ENCODE data around the gene PDGFA.

PDGFA gene

GRCh38 chr7:513521-514166, 6.0 kb downstream of the PDGFA start:
- H3K36me3 ChIP-seq (ENCODE audit: control insufficient read depth, insufficient read depth, low read length) = peaks cover 7% of the 10 kb centered on the region
- peaks cover 26% of the 10 kb centered on the region for H3K4me1 ChIP-seq (ENCODE audit: control insufficient read depth, insufficient read depth, low read length)
- H3K9me3 ChIP-seq (ENCODE audit: control insufficient read depth, insufficient read depth, low read length) = no peaks in the 10 kb centered on the region
- no peak overlapping the region for H3K4me3 ChIP-seq (ENCODE audit: low read depth, low read length)
- peaks cover 14% of the 10 kb centered on the region for H3K27me3 ChIP-seq (ENCODE audit: control insufficient read depth, insufficient read depth, low read length)
- H3K27ac ChIP-seq (ENCODE audit: low read depth, low read length) = no peak overlapping the region
- H3K9ac ChIP-seq (ENCODE audit: low read depth, low read length) = no peak overlapping the region

DNA sequence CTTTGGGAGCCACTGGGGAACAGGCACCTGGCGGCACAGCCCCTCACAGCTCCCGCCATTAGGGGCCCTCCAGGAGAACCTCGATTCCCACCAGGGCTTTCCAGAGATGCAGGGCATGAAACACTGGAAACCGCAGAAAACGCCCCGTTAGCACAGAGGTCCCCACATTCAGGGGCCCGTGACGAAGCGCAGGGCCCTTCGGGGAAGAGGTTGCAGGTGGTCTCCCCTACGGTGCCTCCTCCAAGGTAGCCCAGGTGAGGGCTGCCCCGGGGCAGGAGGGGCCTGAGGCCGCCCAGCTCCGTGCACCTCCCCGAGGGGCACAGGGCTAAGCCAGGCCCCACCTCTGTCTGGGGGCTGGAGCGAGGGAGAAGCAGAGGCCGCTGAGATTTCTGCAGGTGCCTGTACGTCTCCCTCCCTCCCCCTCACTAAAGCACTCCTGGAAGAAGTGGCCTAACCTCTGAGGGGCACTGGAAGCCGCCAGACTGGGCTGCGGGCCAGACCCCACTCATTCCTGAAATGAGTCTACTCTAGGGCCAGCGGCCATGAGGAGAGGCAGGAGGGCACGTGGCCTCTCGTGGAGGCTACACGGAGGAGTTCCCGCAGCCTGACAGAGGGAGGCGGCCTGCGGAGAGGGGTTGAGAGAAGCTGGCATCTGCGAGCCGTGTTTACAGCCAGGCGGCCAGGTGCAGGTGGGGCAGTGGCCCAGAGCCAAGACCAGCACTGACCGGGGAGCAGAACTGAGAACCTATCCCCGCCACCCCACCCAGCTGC, 6.9 kb downstream of the PDGFA start:
- H3K4me1 ChIP-seq (ENCODE audit: control insufficient read depth, insufficient read depth, low read length) = peaks cover 26% of the 10 kb centered on the region
- H3K9me3 ChIP-seq (ENCODE audit: control insufficient read depth, insufficient read depth, low read length) = no peaks in the 10 kb centered on the region
- peaks cover 12% of the 10 kb centered on the region for H3K27me3 ChIP-seq (ENCODE audit: control insufficient read depth, insufficient read depth, low read length)
- peaks cover 8% of the 10 kb centered on the region for H3K36me3 ChIP-seq (ENCODE audit: control insufficient read depth, insufficient read depth, low read length)
- no peak overlapping the region for H3K27ac ChIP-seq (ENCODE audit: low read depth, low read length)
- H3K9ac ChIP-seq (ENCODE audit: low read depth, low read length) = no peak overlapping the region
- no peak overlapping the region for H3K4me3 ChIP-seq (ENCODE audit: low read depth, low read length)

GRCh38 chr7:512146-512510, 7.5 kb downstream of the PDGFA start:
- Histone ChIP-seq H3K9ac (ENCODE audit: low read depth, low read length) (no peak overlapping the region), H3K9me3 (ENCODE audit: control insufficient read depth, insufficient read depth, low read length) (no peaks in the 10 kb centered on the region), H3K27me3 (ENCODE audit: control insufficient read depth, insufficient read depth, low read length) (peaks cover 7% of the 10 kb centered on the region), H3K36me3 (ENCODE audit: control insufficient read depth, insufficient read depth, low read length) (peaks cover 8% of the 10 kb centered on the region), H3K4me3 (ENCODE audit: low read depth, low read length) (no peak overlapping the region), H3K27ac (ENCODE audit: low read depth, low read length) (no peak overlapping the region), H3K4me1 (ENCODE audit: control insufficient read depth, insufficient read depth, low read length) (peaks cover 26% of the 10 kb centered on the region)

- Histone ChIP-seq H3K9ac (ENCODE audit: low read depth, low read length) (no peak overlapping the region), H3K36me3 (ENCODE audit: control insufficient read depth, insufficient read depth, low read length) (peaks cover 8% of the 10 kb centered on the region), H3K4me3 (ENCODE audit: low read depth, low read length) (no peak overlapping the region), H3K27me3 (ENCODE audit: control insufficient read depth, insufficient read depth, low read length) (peaks cover 4% of the 10 kb centered on the region; the same call in 1 of the 2 replicates), H3K27ac (ENCODE audit: low read depth, low read length) (no peak overlapping the region), H3K4me1 (ENCODE audit: control insufficient read depth, insufficient read depth, low read length) (peaks cover 26% of the 10 kb centered on the region), H3K9me3 (ENCODE audit: control insufficient read depth, insufficient read depth, low read length) (no peaks in the 10 kb centered on the region)
Observed at GRCh38 chr7:511476-512145, 8.0 kb downstream of the PDGFA start.

DNA sequence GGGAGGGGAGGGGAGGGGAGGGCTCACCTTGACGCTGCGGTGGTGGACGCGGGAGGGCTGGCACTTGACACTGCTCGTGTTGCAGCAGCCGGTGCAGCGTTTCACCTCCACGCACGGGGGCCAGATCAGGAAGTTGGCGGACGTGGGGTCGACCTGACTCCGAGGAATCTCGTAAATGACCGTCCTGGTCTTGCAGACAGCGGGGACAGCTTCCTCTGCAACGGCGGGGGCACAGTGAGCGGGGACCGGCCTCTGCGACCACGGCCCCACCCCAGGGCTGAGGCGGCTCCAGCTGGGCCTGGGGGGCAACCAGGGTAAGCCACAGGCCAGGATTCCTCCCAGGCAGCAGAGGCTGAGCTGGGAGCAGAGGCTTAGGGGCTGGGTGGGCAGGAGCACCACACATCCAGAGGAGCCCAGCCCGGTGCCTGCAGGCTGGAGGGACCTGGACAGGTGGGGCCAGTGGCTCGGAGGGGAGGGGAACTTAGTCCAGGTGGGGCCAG, 8.8 kb downstream of the PDGFA start:
- H3K9ac ChIP-seq (ENCODE audit: low read depth, low read length) = no peak overlapping the region
- H3K4me3 ChIP-seq (ENCODE audit: low read depth, low read length) = no peak overlapping the region
- H3K9me3 ChIP-seq (ENCODE audit: control insufficient read depth, insufficient read depth, low read length) = no peaks in the 10 kb centered on the region
- H3K27me3 ChIP-seq (ENCODE audit: control insufficient read depth, insufficient read depth, low read length) = no peaks in the 10 kb centered on the region
- H3K4me1 ChIP-seq (ENCODE audit: control insufficient read depth, insufficient read depth, low read length) = peaks cover 23% of the 10 kb centered on the region
- H3K36me3 ChIP-seq (ENCODE audit: control insufficient read depth, insufficient read depth, low read length) = peaks cover 8% of the 10 kb centered on the region
- H3K27ac ChIP-seq (ENCODE audit: low read depth, low read length) = no peak overlapping the region

DNA sequence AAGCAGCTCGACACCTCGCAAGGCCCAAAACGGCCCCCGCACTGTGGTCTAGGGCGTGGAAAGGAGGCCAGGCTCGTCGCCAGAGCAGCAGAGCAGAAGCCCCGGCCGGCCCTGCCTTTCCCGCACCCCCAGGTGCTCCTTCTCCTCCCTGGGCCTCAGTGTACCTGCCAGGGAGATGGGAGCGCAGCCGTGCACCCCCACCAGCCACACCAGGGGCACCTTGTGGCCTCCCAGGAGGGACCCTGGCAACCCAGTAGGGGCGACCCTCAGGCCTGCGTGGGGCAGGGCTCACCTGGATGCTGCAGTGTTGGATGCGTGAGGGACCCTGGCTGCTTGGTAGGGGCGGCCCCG, 9.5 kb downstream of the PDGFA start:
- no peak overlapping the region for H3K4me3 ChIP-seq (ENCODE audit: low read depth, low read length)
- no peak overlapping the region for H3K9ac ChIP-seq (ENCODE audit: low read depth, low read length)
- H3K4me1 ChIP-seq (ENCODE audit: control insufficient read depth, insufficient read depth, low read length) = peaks cover 18% of the 10 kb centered on the region
- H3K9me3 ChIP-seq (ENCODE audit: control insufficient read depth, insufficient read depth, low read length) = no peaks in the 10 kb centered on the region
- peaks cover 8% of the 10 kb centered on the region for H3K36me3 ChIP-seq (ENCODE audit: control insufficient read depth, insufficient read depth, low read length)
- no peaks in the 10 kb centered on the region for H3K27me3 ChIP-seq (ENCODE audit: control insufficient read depth, insufficient read depth, low read length)
- H3K27ac ChIP-seq (ENCODE audit: low read depth, low read length) = no peak overlapping the region

- Histone ChIP-seq H3K9me3 (ENCODE audit: control insufficient read depth, insufficient read depth, low read length) (no peaks in the 10 kb centered on the region), H3K27me3 (ENCODE audit: control insufficient read depth, insufficient read depth, low read length) (no peaks in the 10 kb centered on the region), H3K4me3 (ENCODE audit: low read depth, low read length) (no peak overlapping the region), H3K27ac (ENCODE audit: low read depth, low read length) (no peak overlapping the region), H3K36me3 (ENCODE audit: control insufficient read depth, insufficient read depth, low read length) (peaks cover 8% of the 10 kb centered on the region), H3K9ac (ENCODE audit: low read depth, low read length) (no peak overlapping the region), H3K4me1 (ENCODE audit: control insufficient read depth, insufficient read depth, low read length) (peaks cover 13% of the 10 kb centered on the region)
Observed at GRCh38 chr7:509426-510130, 10.1 kb downstream of the PDGFA start.

DNA sequence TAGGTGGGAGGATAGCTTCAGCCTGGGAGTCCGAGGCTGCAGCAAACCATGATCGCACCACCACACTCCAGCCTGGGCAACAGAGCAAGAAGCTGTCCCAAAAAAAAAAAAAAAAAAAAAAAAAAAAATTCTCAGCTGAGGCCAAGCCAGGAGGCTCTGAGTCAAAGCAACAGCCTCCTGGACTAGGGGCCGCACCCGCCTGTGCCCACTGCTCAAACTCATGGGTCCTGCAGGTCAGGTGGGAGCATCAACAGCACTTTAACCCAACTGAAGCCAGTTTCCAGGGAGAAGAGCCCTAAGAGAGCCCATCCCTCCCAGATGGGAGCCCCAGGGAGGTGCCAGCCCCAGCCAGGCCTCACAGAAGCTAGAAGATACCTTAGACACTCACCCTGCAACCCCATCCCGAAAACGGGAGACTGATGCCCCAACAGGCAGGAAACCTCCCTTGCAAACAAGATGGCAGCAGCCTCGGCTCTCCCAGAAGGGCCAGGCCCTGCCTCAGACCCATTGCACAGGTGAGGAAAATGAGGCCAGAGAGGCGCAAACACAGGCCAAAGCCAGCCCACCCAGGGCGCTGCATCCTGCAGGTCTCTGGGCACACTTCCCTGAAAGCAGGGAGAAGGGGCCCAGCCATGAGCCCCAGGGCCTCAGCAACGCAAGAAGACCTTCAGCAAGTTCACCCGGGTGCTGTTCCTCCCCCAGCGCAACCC, 11.0 kb downstream of the PDGFA start:
- Histone ChIP-seq H3K27ac (ENCODE audit: low read depth, low read length) (no peak overlapping the region), H3K9me3 (ENCODE audit: control insufficient read depth, insufficient read depth, low read length) (no peaks in the 10 kb centered on the region), H3K36me3 (ENCODE audit: control insufficient read depth, insufficient read depth, low read length) (peaks cover 8% of the 10 kb centered on the region), H3K9ac (ENCODE audit: low read depth, low read length) (no peak overlapping the region), H3K27me3 (ENCODE audit: control insufficient read depth, insufficient read depth, low read length) (no peaks in the 10 kb centered on the region), H3K4me3 (ENCODE audit: low read depth, low read length) (no peak overlapping the region), H3K4me1 (ENCODE audit: control insufficient read depth, insufficient read depth, low read length) (peaks cover 4% of the 10 kb centered on the region)

- Histone ChIP-seq H3K27ac (ENCODE audit: low read depth, low read length) (no peak overlapping the region), H3K9ac (ENCODE audit: low read depth, low read length) (no peak overlapping the region), H3K4me1 (ENCODE audit: control insufficient read depth, insufficient read depth, low read length) (no peaks in the 10 kb centered on the region; the same call in 1 of the 2 replicates), H3K4me3 (ENCODE audit: low read depth, low read length) (no peak overlapping the region), H3K27me3 (ENCODE audit: control insufficient read depth, insufficient read depth, low read length) (no peaks in the 10 kb centered on the region), H3K36me3 (ENCODE audit: control insufficient read depth, insufficient read depth, low read length) (peaks cover 8% of the 10 kb centered on the region), H3K9me3 (ENCODE audit: control insufficient read depth, insufficient read depth, low read length) (no peaks in the 10 kb centered on the region)
Observed at GRCh38 chr7:507623-508300, 11.9 kb downstream of the PDGFA start.
